ENCODE results near the gene FTO. TPM values are rescaled to one million over a fixed set of nuclear protein-coding genes. Genes with fewer than 3 reads are reported as not detected.
"Not testable (repeated sequence)": the region's sequence is repeated elsewhere in the genome, so short reads cannot be mapped to it uniquely, and the experiment has no call there.

FTO gene
- total RNA-seq, 1 experiment from 2014 or later: 125 TPM

- Histone ChIP-seq H2AFZ (ENCODE audit: low read length) (no peak overlapping the region), H3K27me3 (ENCODE audit: low read length) (no peaks in the 10 kb centered on the region), H3K36me3 (ENCODE audit: insufficient read depth, low read length) (no peaks in the 10 kb centered on the region), H3K79me2 (ENCODE audit: low read length) (no peaks in the 10 kb centered on the region), H3K4me3 (ENCODE audit: low read length) (no peak overlapping the region), H4K20me1 (ENCODE audit: insufficient read depth, low read depth, low read length) (no peaks in the 10 kb centered on the region), H3K9me3 (ENCODE audit: low read length) (no peaks in the 10 kb centered on the region), H3K9ac (ENCODE audit: low read length) (no peak overlapping the region), H3K27ac (ENCODE audit: low read length) (no peak overlapping the region), H3K4me2 (ENCODE audit: low read depth, low read length, poor library complexity, severe bottlenecking) (no peak overlapping the region), H3K4me1 (ENCODE audit: low read length) (no peaks in the 10 kb centered on the region), H3K9me2 (replicated peaks; ENCODE audit: insufficient read depth, low read length) (no peaks in the 10 kb centered on the region)
- no peak for DNase-seq
Measured at GRCh38 chr16:54180421-54181359, 476.7 kb downstream of the FTO start.

DNA sequence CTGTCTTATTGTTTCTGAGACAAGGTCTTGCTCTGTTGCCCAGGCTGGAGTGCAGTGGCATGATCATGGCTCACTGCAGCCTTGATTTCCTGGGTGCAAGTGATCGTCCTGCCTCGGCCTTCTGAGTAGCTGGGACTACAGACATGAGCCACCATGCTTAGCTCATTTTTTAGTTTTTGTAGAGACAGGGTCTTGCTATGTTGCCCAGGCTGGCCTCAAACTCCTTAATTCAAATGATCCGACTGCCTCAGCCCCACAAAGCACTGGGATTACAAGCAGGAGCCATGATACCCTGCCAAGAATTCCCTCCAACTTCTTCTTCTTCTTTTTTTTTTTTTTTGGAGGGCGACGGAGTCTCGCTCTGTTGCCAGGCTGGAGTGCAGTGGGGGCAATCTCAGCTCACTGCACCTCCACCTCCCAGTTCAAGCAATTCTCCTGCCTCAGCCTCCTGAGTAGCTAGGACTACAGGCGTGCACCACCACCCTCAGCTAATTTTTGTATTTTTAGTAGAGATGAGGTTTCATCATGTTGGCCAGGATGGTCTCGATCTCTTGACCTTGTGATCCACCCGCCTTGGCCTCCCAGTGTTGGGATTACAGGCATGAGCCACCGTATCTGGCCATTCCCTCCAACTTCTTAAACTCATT is 477.9 kb downstream of the FTO start:
- H3K27ac ChIP-seq (ENCODE audit: low read length); DNase-seq; H3K36me3 ChIP-seq (ENCODE audit: insufficient read depth, low read length); H3K9ac ChIP-seq (ENCODE audit: low read length); H3K9me3 ChIP-seq (ENCODE audit: low read length); H3K4me1 ChIP-seq (ENCODE audit: low read length); H3K4me3 ChIP-seq (ENCODE audit: low read length); H2AFZ ChIP-seq (ENCODE audit: low read length); H3K27me3 ChIP-seq (ENCODE audit: low read length); H3K79me2 ChIP-seq (ENCODE audit: low read length); H4K20me1 ChIP-seq (ENCODE audit: insufficient read depth, low read depth, low read length); H3K9me2 ChIP-seq (replicated peaks; ENCODE audit: insufficient read depth, low read length); H3K4me2 ChIP-seq (ENCODE audit: low read depth, low read length, poor library complexity, severe bottlenecking): not testable (repeated sequence)

DNA sequence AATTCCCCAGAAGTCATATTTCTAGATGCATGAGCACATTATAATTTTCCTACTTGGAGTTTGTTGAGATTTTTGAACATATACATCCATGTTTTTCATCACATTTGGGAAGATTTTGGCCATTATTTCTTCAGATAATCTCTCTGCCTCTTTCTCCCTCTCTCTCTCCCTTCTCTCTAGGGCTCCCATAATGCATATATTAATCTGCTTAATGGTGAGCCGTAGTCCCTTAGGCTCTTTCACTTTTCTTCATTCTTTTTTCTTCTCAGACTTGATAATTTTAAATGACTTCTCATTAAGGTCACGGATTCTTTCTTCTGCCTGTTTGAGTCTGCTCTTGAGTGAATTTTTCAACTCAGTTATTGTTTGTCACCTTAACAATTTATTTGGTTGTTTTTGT is 481.1 kb downstream of the FTO start:
- Histone ChIP-seq H3K9ac (ENCODE audit: low read length) (no peak overlapping the region), H3K9me3 (ENCODE audit: low read length) (no peaks in the 10 kb centered on the region), H4K20me1 (ENCODE audit: insufficient read depth, low read depth, low read length) (no peaks in the 10 kb centered on the region), H3K36me3 (ENCODE audit: insufficient read depth, low read length) (no peaks in the 10 kb centered on the region), H3K9me2 (replicated peaks; ENCODE audit: insufficient read depth, low read length) (no peaks in the 10 kb centered on the region), H3K4me2 (ENCODE audit: low read depth, low read length, poor library complexity, severe bottlenecking) (no peak overlapping the region), H3K4me1 (ENCODE audit: low read length) (no peaks in the 10 kb centered on the region), H3K27me3 (ENCODE audit: low read length) (no peaks in the 10 kb centered on the region), H2AFZ (ENCODE audit: low read length) (no peak overlapping the region), H3K4me3 (ENCODE audit: low read length) (no peak overlapping the region), H3K27ac (ENCODE audit: low read length) (no peak overlapping the region), H3K79me2 (ENCODE audit: low read length) (no peaks in the 10 kb centered on the region)
- no peak for DNase-seq

DNA sequence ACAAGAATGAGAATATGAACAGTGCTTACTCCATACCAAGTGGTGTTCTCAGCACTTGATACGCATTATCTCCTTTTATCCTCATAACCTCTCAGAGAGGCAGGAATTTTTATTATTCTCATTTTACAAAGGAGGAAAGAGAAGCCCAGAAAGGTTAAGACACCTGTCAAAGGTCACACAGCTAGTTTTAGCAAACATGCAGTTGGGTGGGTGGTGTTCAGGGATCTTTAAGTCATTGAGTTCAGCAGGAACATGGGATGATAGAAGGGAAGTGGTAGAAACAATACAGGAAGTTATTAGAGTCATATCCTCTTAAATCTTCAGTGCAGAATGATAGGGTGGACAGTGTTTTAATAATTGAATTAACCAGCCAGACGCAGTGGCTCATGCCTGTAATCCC is 487.2 kb downstream of the FTO start:
- no peak for DNase-seq
- no peaks in the 10 kb centered on the region for H3K79me2 ChIP-seq (ENCODE audit: low read length)

DNA sequence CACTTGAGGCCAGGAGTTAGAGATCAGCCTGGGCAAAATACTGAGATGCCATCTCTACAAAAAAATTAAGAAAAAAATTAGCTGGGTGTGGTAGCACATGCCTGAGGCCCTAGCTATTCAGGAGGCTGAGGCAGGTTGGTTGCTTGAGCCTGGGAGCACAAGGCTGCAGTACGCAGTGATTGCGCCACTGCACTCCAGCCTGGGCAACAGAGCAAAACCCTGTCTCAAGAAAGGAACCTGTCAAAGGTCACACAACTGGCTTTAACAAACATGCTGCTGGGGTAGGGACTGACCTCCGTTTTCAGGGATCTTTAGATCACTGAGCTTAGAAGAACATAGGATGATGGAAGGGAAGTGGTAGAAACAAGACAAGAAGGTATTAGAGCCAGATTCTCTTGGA is 487.6 kb downstream of the FTO start:
- H2AFZ ChIP-seq (ENCODE audit: low read length): no peak overlapping the region
- H3K4me1 ChIP-seq (ENCODE audit: low read length): peaks cover 7% of the 10 kb centered on the region
- H3K4me2 ChIP-seq (ENCODE audit: low read depth, low read length, poor library complexity, severe bottlenecking): no peak overlapping the region
- H3K9ac ChIP-seq (ENCODE audit: low read length): no peak overlapping the region
- no peak overlapping the region for H3K4me3 ChIP-seq (ENCODE audit: low read length)
- H3K9me2 ChIP-seq (replicated peaks; ENCODE audit: insufficient read depth, low read length): no peaks in the 10 kb centered on the region
- no peaks in the 10 kb centered on the region for H3K9me3 ChIP-seq (ENCODE audit: low read length)
- H4K20me1 ChIP-seq (ENCODE audit: insufficient read depth, low read depth, low read length): no peaks in the 10 kb centered on the region
- DNase-seq: no peak
- no peaks in the 10 kb centered on the region for H3K79me2 ChIP-seq (ENCODE audit: low read length)
- no peak overlapping the region for H3K27ac ChIP-seq (ENCODE audit: low read length)
- H3K27me3 ChIP-seq (ENCODE audit: low read length): no peaks in the 10 kb centered on the region
- no peaks in the 10 kb centered on the region for H3K36me3 ChIP-seq (ENCODE audit: insufficient read depth, low read length)

More for the DNA sequence above, 487.2 kb downstream of the FTO start:
- Histone ChIP-seq H3K9ac (ENCODE audit: low read length) (no peak overlapping the region), H3K9me3 (ENCODE audit: low read length) (no peaks in the 10 kb centered on the region), H4K20me1 (ENCODE audit: insufficient read depth, low read depth, low read length) (no peaks in the 10 kb centered on the region), H3K27me3 (ENCODE audit: low read length) (no peaks in the 10 kb centered on the region), H3K9me2 (replicated peaks; ENCODE audit: insufficient read depth, low read length) (no peaks in the 10 kb centered on the region), H3K4me2 (ENCODE audit: low read depth, low read length, poor library complexity, severe bottlenecking) (no peak overlapping the region), H2AFZ (ENCODE audit: low read length) (no peak overlapping the region), H3K4me3 (ENCODE audit: low read length) (no peak overlapping the region), H3K36me3 (ENCODE audit: insufficient read depth, low read length) (no peaks in the 10 kb centered on the region), H3K27ac (ENCODE audit: low read length) (no peak overlapping the region), H3K4me1 (ENCODE audit: low read length) (peaks cover 7% of the 10 kb centered on the region)

DNA sequence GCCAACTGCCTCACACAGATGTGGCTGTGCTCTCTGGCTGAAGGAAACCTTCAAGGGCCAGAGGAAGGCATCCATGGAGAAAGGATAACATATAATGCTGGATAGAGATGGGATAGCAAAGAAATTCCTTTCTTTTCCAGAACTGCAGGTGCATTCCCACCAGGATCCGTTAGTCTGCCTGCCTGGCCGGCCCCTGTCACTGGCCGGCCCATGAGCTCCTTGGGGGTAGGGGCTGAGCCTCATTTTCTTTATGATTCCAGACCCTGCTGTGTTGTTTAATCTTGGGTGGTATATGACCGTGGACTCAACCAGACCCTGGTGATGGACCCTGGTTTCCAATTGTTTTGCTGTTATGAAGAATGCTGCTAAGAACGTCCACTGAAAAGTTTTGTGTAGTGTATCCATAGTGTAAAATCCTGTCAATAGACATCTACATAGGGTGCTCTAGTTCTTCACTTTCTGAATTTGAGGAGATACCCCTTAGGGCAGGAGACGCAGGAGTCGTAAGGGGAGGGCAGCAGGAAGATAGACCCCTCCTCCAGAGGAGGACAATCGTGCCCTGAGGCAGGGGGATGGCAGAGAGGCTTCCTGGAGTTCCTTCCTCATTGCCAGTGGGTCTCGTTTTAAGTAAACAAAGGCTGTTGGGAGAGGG is 489.2 kb downstream of the FTO start:
- DNase-seq: no peak
- Histone ChIP-seq H3K36me3 (ENCODE audit: insufficient read depth, low read length) (no peaks in the 10 kb centered on the region), H3K4me3 (ENCODE audit: low read length) (no peak overlapping the region), H3K4me2 (ENCODE audit: low read depth, low read length, poor library complexity, severe bottlenecking) (peak overlapping the region; percentile 58), H3K27ac (ENCODE audit: low read length) (no peak overlapping the region), H2AFZ (ENCODE audit: low read length) (peak overlapping the region; percentile 99; the same call in 1 of the 2 replicates), H3K9me2 (replicated peaks; ENCODE audit: insufficient read depth, low read length) (no peaks in the 10 kb centered on the region), H3K79me2 (ENCODE audit: low read length) (no peaks in the 10 kb centered on the region), H3K9ac (ENCODE audit: low read length) (no peak overlapping the region), H3K4me1 (ENCODE audit: low read length) (peaks cover 7% of the 10 kb centered on the region), H3K27me3 (ENCODE audit: low read length) (no peaks in the 10 kb centered on the region), H4K20me1 (ENCODE audit: insufficient read depth, low read depth, low read length) (no peaks in the 10 kb centered on the region), H3K9me3 (ENCODE audit: low read length) (no peaks in the 10 kb centered on the region)

GRCh38 chr16:54193665-54194333 is 489.8 kb downstream of the FTO start:
- H3K9me3 ChIP-seq (ENCODE audit: low read length): no peaks in the 10 kb centered on the region
- peak; percentile 93 for DNase-seq
- peak overlapping the region; percentile 52; the same call in 1 of the 2 replicates for H3K4me3 ChIP-seq (ENCODE audit: low read length)
- H3K27me3 ChIP-seq (ENCODE audit: low read length): no peaks in the 10 kb centered on the region
- H2AFZ ChIP-seq (ENCODE audit: low read length): peak overlapping the region; percentile 99
- H3K36me3 ChIP-seq (ENCODE audit: insufficient read depth, low read length): no peaks in the 10 kb centered on the region
- no peaks in the 10 kb centered on the region for H3K9me2 ChIP-seq (replicated peaks; ENCODE audit: insufficient read depth, low read length)
- H3K4me2 ChIP-seq (ENCODE audit: low read depth, low read length, poor library complexity, severe bottlenecking): peak overlapping the region; percentile 58
- H3K79me2 ChIP-seq (ENCODE audit: low read length): no peaks in the 10 kb centered on the region
- peaks cover 7% of the 10 kb centered on the region for H3K4me1 ChIP-seq (ENCODE audit: low read length)
- peak overlapping the region; percentile 60 for H3K9ac ChIP-seq (ENCODE audit: low read length)
- H4K20me1 ChIP-seq (ENCODE audit: insufficient read depth, low read depth, low read length): no peaks in the 10 kb centered on the region
- no peak overlapping the region for H3K27ac ChIP-seq (ENCODE audit: low read length)

Data from Karpas-422 (cell line).